Nephron (organoid): Measurements from ENCODE around the gene MYBPHL.

Source experiments
- H3K27ac Mint-ChIP-seq, 3 experiments: 2 replicates each; pipeline ENCODE4 v1.8.0; 2020; ENCODE audit warnings: mixed read lengths in 3 of 3, mild to moderate bottlenecking in 2 of 3, moderate library complexity in 1 of 3
- H3K27me3 Mint-ChIP-seq: 2 replicates; pipeline ENCODE4 v1.8.0; 2021; ENCODE audit warnings: low read depth, mild to moderate bottlenecking, moderate library complexity, mixed read lengths
- H3K36me3 Mint-ChIP-seq: 2 replicates; pipeline ENCODE4 v1.8.0; 2020; ENCODE audit warnings: low read depth, mixed read lengths
- H3K4me1 Mint-ChIP-seq: 2 replicates; pipeline ENCODE4 v1.8.0; 2020; ENCODE audit warnings: mixed read lengths
- H3K4me3 Mint-ChIP-seq, 3 experiments: 2 replicates each; pipeline ENCODE4 v1.8.0; 2020; ENCODE audit warnings: mild to moderate bottlenecking in 3 of 3, mixed read lengths in 3 of 3, moderate library complexity in 2 of 3
- H3K9me3 Mint-ChIP-seq: 2 replicates; pipeline ENCODE4 v1.8.0; 2020; ENCODE audit warnings: mixed read lengths
- TF ChIP-seq, protein P1 (sequence below), 3 experiments: fragments of 200-600 bp; sonication (generic); IDR thresholded peaks; one replicate each; pipeline ENCODE4 v1.5.0; 2021; ENCODE audit warnings: antibody characterized with exemption in 3 of 3; ENCODE audit not compliant: unreplicated experiment in 3 of 3

The MYBPHL gene

DNA sequence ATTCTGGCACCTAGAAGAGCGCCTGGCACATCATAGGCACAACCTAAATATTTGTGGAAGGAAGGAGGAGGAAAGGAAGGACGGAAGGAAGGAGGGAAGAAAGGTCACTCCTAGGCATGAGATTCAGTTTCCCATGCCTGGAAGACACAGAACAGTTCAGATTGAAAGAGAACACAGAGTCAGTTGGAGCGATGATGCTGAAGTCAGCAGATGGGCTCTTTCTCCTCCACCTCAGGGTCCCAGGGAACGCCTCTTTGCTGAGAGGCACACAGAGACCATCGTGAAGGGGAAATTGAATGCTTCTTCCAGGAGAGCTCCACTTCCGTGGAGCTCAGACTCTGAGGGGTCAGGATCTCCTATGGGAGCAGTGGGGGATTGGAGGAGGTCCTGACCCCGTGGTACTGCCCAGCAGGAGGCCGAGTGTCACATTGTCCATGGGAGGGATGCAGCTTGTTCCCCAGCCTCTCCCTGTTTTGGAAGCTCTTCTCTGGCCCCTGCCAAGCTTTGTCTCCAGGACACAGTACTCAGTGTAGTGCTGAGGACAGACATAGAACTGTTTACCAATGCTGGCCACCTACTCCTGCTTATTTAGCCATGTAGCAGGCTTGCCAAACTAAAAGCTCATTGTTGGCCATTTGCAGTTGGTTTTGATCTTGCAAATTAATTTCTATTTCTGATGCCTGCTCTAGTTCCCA, 2.4 kb downstream of the MYBPHL start:
- Mint-ChIP-seq H3K9me3 (no peaks in the 10 kb centered on the region), H3K4me3 (no peak overlapping the region), H3K27ac (no peak overlapping the region), H3K27me3 (peaks cover 3% of the 10 kb centered on the region), H3K36me3 (no peaks in the 10 kb centered on the region), H3K4me1 (peaks cover 37% of the 10 kb centered on the region)
- TF ChIP-seq, protein P1, sequence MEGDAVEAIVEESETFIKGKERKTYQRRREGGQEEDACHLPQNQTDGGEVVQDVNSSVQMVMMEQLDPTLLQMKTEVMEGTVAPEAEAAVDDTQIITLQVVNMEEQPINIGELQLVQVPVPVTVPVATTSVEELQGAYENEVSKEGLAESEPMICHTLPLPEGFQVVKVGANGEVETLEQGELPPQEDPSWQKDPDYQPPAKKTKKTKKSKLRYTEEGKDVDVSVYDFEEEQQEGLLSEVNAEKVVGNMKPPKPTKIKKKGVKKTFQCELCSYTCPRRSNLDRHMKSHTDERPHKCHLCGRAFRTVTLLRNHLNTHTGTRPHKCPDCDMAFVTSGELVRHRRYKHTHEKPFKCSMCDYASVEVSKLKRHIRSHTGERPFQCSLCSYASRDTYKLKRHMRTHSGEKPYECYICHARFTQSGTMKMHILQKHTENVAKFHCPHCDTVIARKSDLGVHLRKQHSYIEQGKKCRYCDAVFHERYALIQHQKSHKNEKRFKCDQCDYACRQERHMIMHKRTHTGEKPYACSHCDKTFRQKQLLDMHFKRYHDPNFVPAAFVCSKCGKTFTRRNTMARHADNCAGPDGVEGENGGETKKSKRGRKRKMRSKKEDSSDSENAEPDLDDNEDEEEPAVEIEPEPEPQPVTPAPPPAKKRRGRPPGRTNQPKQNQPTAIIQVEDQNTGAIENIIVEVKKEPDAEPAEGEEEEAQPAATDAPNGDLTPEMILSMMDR (IDR thresholded peaks at IDR 0.05; ENCODE audit: unreplicated experiment in 3 of 3) = no peak

- TF ChIP-seq, protein P1 (IDR thresholded peaks at IDR 0.05; ENCODE audit: unreplicated experiment in 3 of 3) = no peak
- Mint-ChIP-seq H3K27me3 (peaks cover 3% of the 10 kb centered on the region), H3K9me3 (no peaks in the 10 kb centered on the region), H3K4me3 (no peak overlapping the region), H3K36me3 (no peaks in the 10 kb centered on the region), H3K4me1 (peaks cover 39% of the 10 kb centered on the region), H3K27ac (no peak overlapping the region)
These were observed 4.9 kb downstream of the MYBPHL start for GRCh38 chr1:109301874-109302273.

DNA sequence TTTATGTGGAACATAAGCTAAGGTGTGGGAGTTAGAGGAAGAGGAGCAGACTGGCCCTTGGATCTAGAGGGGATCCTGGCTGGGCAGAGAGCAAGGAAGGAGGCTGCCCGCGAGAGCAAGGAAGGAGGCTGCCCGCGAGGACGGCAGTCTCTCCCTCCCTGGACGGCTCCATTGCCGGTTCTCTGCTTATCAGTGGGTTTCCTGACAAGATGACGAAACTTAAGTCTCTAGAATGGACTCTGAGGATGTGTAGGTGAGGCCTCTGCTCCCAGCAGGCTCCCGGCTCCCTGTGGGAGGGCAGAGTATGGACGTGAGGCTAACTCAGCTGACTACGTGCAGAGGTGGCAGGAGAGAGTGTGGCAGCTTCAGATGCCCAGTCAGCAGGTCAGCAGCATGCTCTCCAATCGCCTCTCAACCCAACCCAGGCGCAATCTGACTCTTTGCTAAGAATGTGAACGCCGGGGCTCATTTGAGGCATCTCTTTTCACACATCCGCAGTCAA, 6.1 kb downstream of the MYBPHL start:
- TF ChIP-seq, protein P1 (IDR thresholded peaks at IDR 0.05; ENCODE audit: unreplicated experiment in 3 of 3) = no peak
- Mint-ChIP-seq H3K27ac (peak overlapping the region in 1 of 3 experiments; percentile 25), H3K36me3 (no peaks in the 10 kb centered on the region), H3K27me3 (peaks cover 4% of the 10 kb centered on the region), H3K4me1 (peaks cover 32% of the 10 kb centered on the region), H3K9me3 (no peaks in the 10 kb centered on the region), H3K4me3 (no peak overlapping the region)

- TF ChIP-seq, protein P1 (IDR thresholded peaks at IDR 0.05; ENCODE audit: unreplicated experiment in 3 of 3) = no peak
- H3K4me1 Mint-ChIP-seq = peaks cover 23% of the 10 kb centered on the region
These were observed 7.1 kb downstream of the MYBPHL start for GRCh38 chr1:109299558-109300343.

GRCh38 chr1:109298666-109299557, 7.9 kb downstream of the MYBPHL start:
- Mint-ChIP-seq H3K4me1 (peaks cover 20% of the 10 kb centered on the region), H3K36me3 (no peaks in the 10 kb centered on the region), H3K27ac (peak overlapping the region; percentile 15 to 83 (median 74)), H3K9me3 (no peaks in the 10 kb centered on the region), H3K4me3 (no peak overlapping the region), H3K27me3 (peaks cover 8% of the 10 kb centered on the region)
- TF ChIP-seq, protein P1 (IDR thresholded peaks at IDR 0.05; ENCODE audit: unreplicated experiment in 3 of 3) = no peak

More at GRCh38 chr1:109299558-109300343, 7.1 kb downstream of the MYBPHL start:
- Mint-ChIP-seq H3K9me3 (no peaks in the 10 kb centered on the region), H3K27ac (peak overlapping the region; percentile 15 to 83 (median 74)), H3K36me3 (no peaks in the 10 kb centered on the region), H3K4me3 (no peak overlapping the region), H3K27me3 (peaks cover 8% of the 10 kb centered on the region)
